ENCODE data around the gene SENP7.
"Not testable (repeated sequence)": the region's sequence is repeated elsewhere in the genome, so short reads cannot be mapped to it uniquely, and the experiment has no call there.

Gene SENP7

DNA sequence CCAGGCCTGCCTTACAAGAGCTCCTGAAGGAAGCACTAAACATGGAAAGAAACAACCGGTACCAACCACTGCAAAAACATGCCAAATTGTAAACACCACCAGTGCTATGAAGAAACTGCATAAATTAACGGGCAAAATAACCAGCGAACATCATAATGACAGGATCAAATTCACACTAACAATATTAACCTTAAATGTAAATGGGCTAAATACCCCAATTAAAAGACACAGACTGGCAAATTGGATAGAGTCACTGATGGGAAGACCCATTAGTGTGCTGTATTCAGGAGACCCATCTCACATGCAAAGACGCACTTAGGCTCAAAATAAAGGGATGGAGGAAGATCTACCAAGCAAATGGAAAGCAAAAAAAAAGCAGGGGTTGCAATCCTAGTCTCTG is 44.3 kb downstream of the SENP7 start:
- not testable (repeated sequence) for H3K27me3 ChIP-seq (ENCODE audit: insufficient read depth, low read length); H3K9ac ChIP-seq (ENCODE audit: low read length); H3K9me3 ChIP-seq (ENCODE audit: low read length); H3K4me2 ChIP-seq (ENCODE audit: low read length); H3F3A ChIP-seq (ENCODE audit: insufficient read depth, low read length); H3K36me3 ChIP-seq (ENCODE audit: insufficient read depth, low read length); H3K9me2 ChIP-seq (ENCODE audit: low read depth, low read length); H3K27ac ChIP-seq (ENCODE audit: low read depth, low read length, poor library complexity, severe bottlenecking); H2AFZ ChIP-seq (ENCODE audit: low read length); H3K4me3 ChIP-seq (ENCODE audit: low read depth, low read length, poor library complexity, severe bottlenecking); H4K20me1 ChIP-seq (ENCODE audit: insufficient read depth, low read length)
- Histone ChIP-seq H3K4me1 (ENCODE audit: insufficient read depth, low read length, severe bottlenecking) (peaks cover 17% of the 10 kb centered on the region), H3K79me2 (ENCODE audit: insufficient read depth, low read length) (peaks cover 12% of the 10 kb centered on the region)

DNA sequence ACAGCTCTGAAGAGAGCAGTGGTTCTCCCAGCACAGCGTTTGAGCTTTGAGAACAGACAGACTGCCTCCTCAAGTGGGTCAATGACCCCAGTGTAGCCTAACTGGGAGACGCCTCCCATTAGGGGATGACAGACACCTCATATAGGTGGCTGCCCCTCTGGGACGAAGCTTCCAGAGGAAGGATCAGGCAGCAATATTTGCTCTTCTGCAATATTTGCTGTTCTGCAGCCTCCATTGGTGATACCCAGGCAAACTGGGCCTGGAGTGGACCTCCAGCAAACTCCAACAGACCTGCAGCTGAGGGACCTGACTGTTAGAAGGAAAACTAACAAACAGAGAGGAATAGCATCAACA is 45.7 kb downstream of the SENP7 start:
- H3K27ac ChIP-seq (ENCODE audit: low read depth, low read length, poor library complexity, severe bottlenecking): peak overlapping the region; percentile 59
- not testable (repeated sequence) for H2AFZ ChIP-seq (ENCODE audit: low read length); H3K9me2 ChIP-seq (ENCODE audit: low read depth, low read length); H3F3A ChIP-seq (ENCODE audit: insufficient read depth, low read length); H4K20me1 ChIP-seq (ENCODE audit: insufficient read depth, low read length); H3K9ac ChIP-seq (ENCODE audit: low read length); H3K4me3 ChIP-seq (ENCODE audit: low read depth, low read length, poor library complexity, severe bottlenecking); H3K36me3 ChIP-seq (ENCODE audit: insufficient read depth, low read length); H3K9me3 ChIP-seq (ENCODE audit: low read length); H3K27me3 ChIP-seq (ENCODE audit: insufficient read depth, low read length)
- peaks cover 12% of the 10 kb centered on the region for H3K79me2 ChIP-seq (ENCODE audit: insufficient read depth, low read length)
- peak overlapping the region; percentile 56; the same call in 1 of the 2 replicates for H3K4me2 ChIP-seq (ENCODE audit: low read length)
- peaks cover 17% of the 10 kb centered on the region for H3K4me1 ChIP-seq (ENCODE audit: insufficient read depth, low read length, severe bottlenecking)

GRCh38 chr3:101466465-101467309 is 46.3 kb downstream of the SENP7 start:
- H3K27me3 ChIP-seq (ENCODE audit: insufficient read depth, low read length): no peaks in the 10 kb centered on the region
- H4K20me1 ChIP-seq (ENCODE audit: insufficient read depth, low read length): no peaks in the 10 kb centered on the region
- H2AFZ ChIP-seq (ENCODE audit: low read length): no peak overlapping the region
- no peak for TF ChIP-seq EZH2 (IDR thresholded peaks at IDR 0.05; ENCODE audit: borderline replicate concordance, low read length)
- TF ChIP-seq, protein P1, sequence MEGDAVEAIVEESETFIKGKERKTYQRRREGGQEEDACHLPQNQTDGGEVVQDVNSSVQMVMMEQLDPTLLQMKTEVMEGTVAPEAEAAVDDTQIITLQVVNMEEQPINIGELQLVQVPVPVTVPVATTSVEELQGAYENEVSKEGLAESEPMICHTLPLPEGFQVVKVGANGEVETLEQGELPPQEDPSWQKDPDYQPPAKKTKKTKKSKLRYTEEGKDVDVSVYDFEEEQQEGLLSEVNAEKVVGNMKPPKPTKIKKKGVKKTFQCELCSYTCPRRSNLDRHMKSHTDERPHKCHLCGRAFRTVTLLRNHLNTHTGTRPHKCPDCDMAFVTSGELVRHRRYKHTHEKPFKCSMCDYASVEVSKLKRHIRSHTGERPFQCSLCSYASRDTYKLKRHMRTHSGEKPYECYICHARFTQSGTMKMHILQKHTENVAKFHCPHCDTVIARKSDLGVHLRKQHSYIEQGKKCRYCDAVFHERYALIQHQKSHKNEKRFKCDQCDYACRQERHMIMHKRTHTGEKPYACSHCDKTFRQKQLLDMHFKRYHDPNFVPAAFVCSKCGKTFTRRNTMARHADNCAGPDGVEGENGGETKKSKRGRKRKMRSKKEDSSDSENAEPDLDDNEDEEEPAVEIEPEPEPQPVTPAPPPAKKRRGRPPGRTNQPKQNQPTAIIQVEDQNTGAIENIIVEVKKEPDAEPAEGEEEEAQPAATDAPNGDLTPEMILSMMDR (IDR thresholded peaks at IDR 0.05; ENCODE audit: low read length): no peak
- H3K9me2 ChIP-seq (ENCODE audit: low read depth, low read length): no peaks in the 10 kb centered on the region
- H3K4me1 ChIP-seq (ENCODE audit: insufficient read depth, low read length, severe bottlenecking): peaks cover 17% of the 10 kb centered on the region
- peaks cover 12% of the 10 kb centered on the region for H3K79me2 ChIP-seq (ENCODE audit: insufficient read depth, low read length)
- peaks cover 4% of the 10 kb centered on the region; the same call in 1 of the 2 replicates for H3K36me3 ChIP-seq (ENCODE audit: insufficient read depth, low read length)
- no peaks in the 10 kb centered on the region; the same call in 1 of the 2 replicates for H3K9me3 ChIP-seq (ENCODE audit: low read length)
- H3K4me3 ChIP-seq (ENCODE audit: low read depth, low read length, poor library complexity, severe bottlenecking): peak overlapping the region; percentile 37
- H3K4me2 ChIP-seq (ENCODE audit: low read length): peak overlapping the region; percentile 56
- peak overlapping the region; percentile 59 for H3K27ac ChIP-seq (ENCODE audit: low read depth, low read length, poor library complexity, severe bottlenecking)
- H3F3A ChIP-seq (ENCODE audit: insufficient read depth, low read length): no peaks in the 10 kb centered on the region
- peak overlapping the region; percentile 13; the same call in 1 of the 2 replicates for H3K9ac ChIP-seq (ENCODE audit: low read length)

- peaks cover 17% of the 10 kb centered on the region for H3K79me2 ChIP-seq (ENCODE audit: insufficient read depth, low read length)
These were observed 48.8 kb downstream of the SENP7 start for GRCh38 chr3:101464235-101464634.

More at GRCh38 chr3:101464235-101464634, 48.8 kb downstream of the SENP7 start:
- H3F3A ChIP-seq (ENCODE audit: insufficient read depth, low read length): no peaks in the 10 kb centered on the region
- H3K36me3 ChIP-seq (ENCODE audit: insufficient read depth, low read length): peaks cover 13% of the 10 kb centered on the region
- H4K20me1 ChIP-seq (ENCODE audit: insufficient read depth, low read length): no peaks in the 10 kb centered on the region
- no peak overlapping the region for H2AFZ ChIP-seq (ENCODE audit: low read length)
- peaks cover 17% of the 10 kb centered on the region for H3K4me1 ChIP-seq (ENCODE audit: insufficient read depth, low read length, severe bottlenecking)
- no peak overlapping the region for H3K27ac ChIP-seq (ENCODE audit: low read depth, low read length, poor library complexity, severe bottlenecking)
- H3K27me3 ChIP-seq (ENCODE audit: insufficient read depth, low read length): no peaks in the 10 kb centered on the region
- H3K9ac ChIP-seq (ENCODE audit: low read length): no peak overlapping the region
- H3K4me2 ChIP-seq (ENCODE audit: low read length): no peak overlapping the region
- no peak overlapping the region for H3K4me3 ChIP-seq (ENCODE audit: low read depth, low read length, poor library complexity, severe bottlenecking)
- H3K9me2 ChIP-seq (ENCODE audit: low read depth, low read length): no peaks in the 10 kb centered on the region
- no peak for TF ChIP-seq EZH2 (IDR thresholded peaks at IDR 0.05; ENCODE audit: borderline replicate concordance, low read length)
- peaks cover 5% of the 10 kb centered on the region; the same call in 1 of the 2 replicates for H3K9me3 ChIP-seq (ENCODE audit: low read length)
